K562 (cell line): ENCODE results near the gene VAC14. TPM values are rescaled to one million over a fixed set of nuclear protein-coding genes. Genes with fewer than 3 reads are reported as not detected.

ENCODE experiments used
- ATAC-seq: fragments of 200-7000 bp; cut with Tn5 transposase; 3 replicates; pipeline ENCODE4 v1.9.1; 2020; ENCODE audit warnings: moderate library complexity
- BruUV-seq: library from RNA; stranded (reverse); fragments of 400-500 nt; replicated peaks from 2 replicates; lab custom pipeline; 2021; lab: Mats Ljungman, UMichigan
- CTCF ChIA-PET: fragments of 300-600 bp; formaldehyde crosslinking; extraction: SDS; loops from one replicate; lab custom pipeline; 2021; ENCODE audit warnings: low intra/inter-chr PET ratio; lab: Yijun Ruan, JAX
- POLR2A ChIA-PET: fragments of 300-600, 350-650 bp; sonication (Branson Sonifier 250); formaldehyde crosslinking; extraction: SDS; loops from one replicate; lab custom pipeline; 2021; ENCODE audit warnings: antibody characterized with exemption, inconsistent platforms; lab: Yijun Ruan, JAX
- DNase-seq, 4 experiments: peaks; one replicate each; pipeline versions ENCODE4 v3.0.0 to v3.0.0-alpha.2; 2011 to 2018; ENCODE audit warnings: low spot score in 3 of 4, mixed read lengths in 3 of 4; ENCODE audit errors: extremely low read depth in 1 of 4
- FAIRE-seq: peaks from 2 replicates; lab custom pipeline; 2011; peaks lifted over from hg19 to GRCh38; lab: Jason Lieb, UNC
- H2AFZ ChIP-seq: 2 replicates; pipeline ENCODE4 v1.6.0; 2011; ENCODE audit warnings: low read depth, low read length, control low read depth, inconsistent platforms
- H3K27ac ChIP-seq: fragments of 200-600 bp; 3 replicates; pipeline ENCODE4 v1.8.0; 2011; ENCODE audit warnings: low read depth, mild to moderate bottlenecking, control low read depth, inconsistent platforms, low read length, moderate library complexity, mixed read lengths; ENCODE audit errors: extremely low read depth
- H3K27me3 ChIP-seq, 2 experiments: fragments of 300-600 bp in 1 of 2; 2 replicates in 1 of 2; 3 replicates in 1 of 2; pipeline versions ENCODE4 v1.6.0 to v1.8.0; 2011; ENCODE audit warnings: inconsistent platforms in 2 of 2, low read length in 2 of 2, mild to moderate bottlenecking in 1 of 2, mixed read lengths in 1 of 2, moderate library complexity in 1 of 2; ENCODE audit not compliant: control insufficient read depth in 2 of 2, insufficient read depth in 2 of 2
- H3K36me3 ChIP-seq: fragments of 300-600 bp; 3 replicates; pipeline ENCODE4 v1.8.0; 2011; ENCODE audit warnings: mild to moderate bottlenecking, low read length, inconsistent platforms; ENCODE audit not compliant: control insufficient read depth, insufficient read depth
- H3K4me1 ChIP-seq, 2 experiments: fragments of 200-600 bp in 1 of 2; replicated peaks in 1 of 2; 2 replicates in 1 of 2; 3 replicates in 1 of 2; pipeline versions ENCODE4 v1.5.1 to v1.8.0; 2011; ENCODE audit warnings: inconsistent platforms in 2 of 2, low read length in 2 of 2, mild to moderate bottlenecking in 1 of 2, mixed read lengths in 1 of 2, moderate library complexity in 1 of 2; ENCODE audit not compliant: control insufficient read depth in 2 of 2, insufficient read depth in 2 of 2
- H3K4me2 ChIP-seq: 2 replicates; pipeline ENCODE4 v1.6.1; 2011; ENCODE audit warnings: low read length, control low read depth, inconsistent platforms, mixed read lengths; ENCODE audit not compliant: insufficient read depth
- H3K4me3 ChIP-seq: fragments of 200-600 bp; sonication (generic), shearing (Covaris generic); 2 replicates; pipeline ENCODE4 v1.5.1; 2016; ENCODE audit warnings: control low read depth, inconsistent platforms
- H3K79me2 ChIP-seq: fragments of 200-600 bp; 3 replicates; pipeline ENCODE4 v1.8.0; 2011; ENCODE audit warnings: low read length, inconsistent platforms; ENCODE audit not compliant: control insufficient read depth, insufficient read depth
- H3K9ac ChIP-seq, 2 experiments: 2 replicates each; pipeline versions ENCODE4 v1.6.0 to v1.6.1; 2011; ENCODE audit warnings: low read depth in 2 of 2, low read length in 2 of 2, control low read depth in 1 of 2, inconsistent platforms in 1 of 2, mild to moderate bottlenecking in 1 of 2, mixed read lengths in 1 of 2; ENCODE audit not compliant: insufficient read depth in 1 of 2
- H3K9me1 ChIP-seq: one replicate; pipeline ENCODE4 v1.6.0; 2011; ENCODE audit warnings: inconsistent platforms, mild to moderate bottlenecking, low read length, moderate library complexity; ENCODE audit not compliant: control insufficient read depth, insufficient read depth
- H3K9me3 ChIP-seq: replicated peaks from 2 replicates; pipeline ENCODE4 v1.5.1; 2011; ENCODE audit warnings: low read depth, low read length, inconsistent platforms; ENCODE audit not compliant: control insufficient read depth, insufficient read depth
- H4K20me1 ChIP-seq: replicated peaks from 2 replicates; pipeline ENCODE4 v1.6.1; 2011; ENCODE audit warnings: low read length, inconsistent platforms, mixed read lengths; ENCODE audit not compliant: control insufficient read depth, insufficient read depth
- ZNF184 ChIP-seq: sonication (generic); formaldehyde crosslinking; IDR thresholded peaks from 2 replicates; pipeline ENCODE4 v1.5.0; 2020; ENCODE audit warnings: missing genetic modification reagents
- WGBS: fragments of 100-300 bp; shearing (Covaris generic); methylation state at CpG from one replicate; pipeline ENCODE4 v1.1.6; 2016; ENCODE audit warnings: low coverage, mixed read lengths; ENCODE audit not compliant: insufficient coverage; ENCODE audit errors: missing lambda C conversion rate; 5-methylcytosine and 5-hydroxymethylcytosine counted together
- in situ Hi-C: fragments of 300-500 bp; cut with MboI; formaldehyde crosslinking; loops from 4 replicates; pipeline ENCODE4 v1.15.0; 2018; ENCODE audit warnings: inconsistent platforms, mixed read lengths
- intact Hi-C: fragments of 100-400 bp; cut with micrococcal nuclease; formaldehyde crosslinking; loops from 2 replicates; pipeline ENCODE4 v1.14.2; 2022
- polyA plus RNA-seq, 8 experiments: library from polyadenylated mRNA; depleted of rRNA in 4 of 8; stranded (reverse) in 5 of 8; unstranded in 3 of 8; fragments of >200 nt; fragmentation: Nextera tagmentation in 2 of 8; fragmentation: Illumina TruSeq in 1 of 8; extraction: Ambion mirVana in 2 of 8; extraction: Trizol in 1 of 8; gene quantifications; 2 replicates each; pipeline versions ENCODE4 v1.2.1 to v1.2.3, GENCODE V29; 2011 to 2014; ENCODE audit warnings: inconsistent platforms in 1 of 8, missing spikeins in 1 of 8
- total RNA-seq, 7 experiments: library from RNA; depleted of rRNA in 6 of 7; stranded (reverse); fragments of >200 nt in 6 of 7; fragmentation: Illumina TruSeq in 2 of 7; extraction: Trizol in 2 of 7; gene quantifications; 2 replicates each; pipeline versions ENCODE4 v1.2.1 to v1.2.3, GENCODE V29; 2011 to 2021; ENCODE audit warnings: low replicate concordance in 1 of 7
- TF ChIP-seq, protein P1 (sequence below): sonication (generic); formaldehyde crosslinking; IDR thresholded peaks from 2 replicates; pipeline ENCODE4 v1.8.0; 2022; ENCODE audit warnings: mild to moderate bottlenecking, missing genetic modification reagents
- TF ChIP-seq, protein P2 (sequence below): sonication (generic); formaldehyde crosslinking; IDR thresholded peaks from 2 replicates; pipeline ENCODE4 v1.9.0; 2022; ENCODE audit warnings: mild to moderate bottlenecking, missing genetic modification reagents

Gene VAC14
- total and polyA plus RNA-seq, 9 of the 15 experiments (the other 6 are each of a cell fraction or from before 2014, with no cell fraction given) = 1.3 to 41.6 (median 26.6) TPM

DNA sequence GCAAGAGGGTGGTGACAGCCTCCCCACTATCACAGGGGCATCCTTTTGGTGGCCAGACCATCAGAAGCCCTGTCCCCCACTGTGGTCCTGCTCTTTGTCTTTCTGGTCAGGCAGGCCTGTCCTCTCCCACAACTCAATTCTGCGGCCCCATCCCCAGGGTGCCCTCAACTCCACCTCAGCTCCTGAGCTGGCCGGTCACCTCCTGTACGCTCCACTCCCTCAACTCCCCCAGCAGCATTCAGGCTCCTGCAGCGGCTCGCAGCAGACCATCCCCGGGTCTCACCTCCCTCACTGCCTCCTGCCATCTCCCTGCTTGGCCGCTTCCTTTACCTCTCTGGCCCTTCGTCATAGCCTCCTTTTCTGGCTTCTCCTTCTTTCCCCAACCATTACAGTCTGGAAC is 71.7 kb downstream of the VAC14 start:
- CTCF ChIA-PET = no interaction called here
- POLR2A ChIA-PET = no interaction called here
- Histone ChIP-seq H4K20me1 (no peaks in the 10 kb centered on the region), H3K9ac (no peak overlapping the region), H3K4me1 (peaks cover 8 to 25% of the 10 kb centered on the region in 2 experiments; a peak in 4 of 5 replicates), H3K79me2 (no peaks in the 10 kb centered on the region), H3K9me1 (peaks cover 5% of the 10 kb centered on the region), H3K4me3 (no peak overlapping the region), H3K36me3 (peaks cover 30% of the 10 kb centered on the region; the same call in 2 of the 3 replicates), H2AFZ (no peak overlapping the region), H3K9me3 (no peaks in the 10 kb centered on the region), H3K4me2 (no peak overlapping the region), H3K27me3 (no peaks in the 10 kb centered on the region), H3K27ac (no peak overlapping the region)
- in situ Hi-C loops = no loop called here
- WGBS = 96% methylated on average over 5 of the region's 8 CpGs
- no peak for ATAC-seq
- FAIRE-seq = no peak
- intact Hi-C loops = no loop called here
- no peak for DNase-seq
- TF ChIP-seq, protein P1, sequence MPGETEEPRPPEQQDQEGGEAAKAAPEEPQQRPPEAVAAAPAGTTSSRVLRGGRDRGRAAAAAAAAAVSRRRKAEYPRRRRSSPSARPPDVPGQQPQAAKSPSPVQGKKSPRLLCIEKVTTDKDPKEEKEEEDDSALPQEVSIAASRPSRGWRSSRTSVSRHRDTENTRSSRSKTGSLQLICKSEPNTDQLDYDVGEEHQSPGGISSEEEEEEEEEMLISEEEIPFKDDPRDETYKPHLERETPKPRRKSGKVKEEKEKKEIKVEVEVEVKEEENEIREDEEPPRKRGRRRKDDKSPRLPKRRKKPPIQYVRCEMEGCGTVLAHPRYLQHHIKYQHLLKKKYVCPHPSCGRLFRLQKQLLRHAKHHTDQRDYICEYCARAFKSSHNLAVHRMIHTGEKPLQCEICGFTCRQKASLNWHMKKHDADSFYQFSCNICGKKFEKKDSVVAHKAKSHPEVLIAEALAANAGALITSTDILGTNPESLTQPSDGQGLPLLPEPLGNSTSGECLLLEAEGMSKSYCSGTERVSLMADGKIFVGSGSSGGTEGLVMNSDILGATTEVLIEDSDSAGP (CRISPR knock-in tag) = no peak
- TF ChIP-seq, protein P2, sequence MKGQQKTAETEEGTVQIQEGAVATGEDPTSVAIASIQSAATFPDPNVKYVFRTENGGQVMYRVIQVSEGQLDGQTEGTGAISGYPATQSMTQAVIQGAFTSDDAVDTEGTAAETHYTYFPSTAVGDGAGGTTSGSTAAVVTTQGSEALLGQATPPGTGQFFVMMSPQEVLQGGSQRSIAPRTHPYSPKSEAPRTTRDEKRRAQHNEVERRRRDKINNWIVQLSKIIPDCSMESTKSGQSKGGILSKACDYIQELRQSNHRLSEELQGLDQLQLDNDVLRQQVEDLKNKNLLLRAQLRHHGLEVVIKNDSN (CRISPR knock-in tag) = no peak
- no peak for TF ChIP-seq ZNF184 (CRISPR knock-in tag)
- no TSS peak for BruUV-seq
